ENCODE data around the gene CXADR.

GRCh38 chr21:17538576-17538975 lies 25.7 kb downstream of the CXADR start:
- TF ChIP-seq CTCF (conservative IDR thresholded peaks at IDR 0.05; ENCODE audit: low read length) (no peak), EZH2phosphoT487 (IDR thresholded peaks at IDR 0.05; ENCODE audit: borderline replicate concordance, low read depth, low read length) (no peak)

All from OCI-LY7 (cell line).